Stomach smooth muscle (tissue), 2 donors: ENCODE measurements around the gene TK2.
"Not testable (repeated sequence)": the region's sequence is repeated elsewhere in the genome, so short reads cannot be mapped to it uniquely, and the experiment has no call there.

Experiments used
- H3K27ac ChIP-seq: one replicate; pipeline ENCODE4 v1.7.0; 2013; ENCODE audit warnings: mild to moderate bottlenecking, low read length, inconsistent platforms
- H3K27me3 ChIP-seq, 2 donors: one replicate each; pipeline ENCODE4 v1.7.0; 2013; ENCODE audit warnings: low read length in 2 of 2; ENCODE audit not compliant: insufficient read depth in 2 of 2, control insufficient read depth in 1 of 2
- H3K36me3 ChIP-seq, 2 donors: one replicate each; pipeline ENCODE4 v1.7.0; 2013; ENCODE audit warnings: low read length in 2 of 2; ENCODE audit not compliant: control insufficient read depth in 2 of 2, insufficient read depth in 2 of 2
- H3K4me1 ChIP-seq: one replicate; pipeline ENCODE4 v1.7.0; 2013; ENCODE audit warnings: low read length; ENCODE audit not compliant: control insufficient read depth, insufficient read depth
- H3K4me3 ChIP-seq, 2 donors: one replicate each; pipeline ENCODE4 v1.7.0; 2013; ENCODE audit warnings: low read length in 2 of 2
- H3K9ac ChIP-seq, 2 donors: one replicate each; pipeline ENCODE4 v1.7.0; 2013; ENCODE audit warnings: low read length in 2 of 2, mild to moderate bottlenecking in 1 of 2
- H3K9me3 ChIP-seq, 2 donors: one replicate each; pipeline ENCODE4 v1.7.0; 2013; ENCODE audit warnings: low read length in 2 of 2; ENCODE audit not compliant: control insufficient read depth in 2 of 2
- donor health status: healthy.
- donor health status: Pancreatic carcinoma.

TK2 gene

DNA sequence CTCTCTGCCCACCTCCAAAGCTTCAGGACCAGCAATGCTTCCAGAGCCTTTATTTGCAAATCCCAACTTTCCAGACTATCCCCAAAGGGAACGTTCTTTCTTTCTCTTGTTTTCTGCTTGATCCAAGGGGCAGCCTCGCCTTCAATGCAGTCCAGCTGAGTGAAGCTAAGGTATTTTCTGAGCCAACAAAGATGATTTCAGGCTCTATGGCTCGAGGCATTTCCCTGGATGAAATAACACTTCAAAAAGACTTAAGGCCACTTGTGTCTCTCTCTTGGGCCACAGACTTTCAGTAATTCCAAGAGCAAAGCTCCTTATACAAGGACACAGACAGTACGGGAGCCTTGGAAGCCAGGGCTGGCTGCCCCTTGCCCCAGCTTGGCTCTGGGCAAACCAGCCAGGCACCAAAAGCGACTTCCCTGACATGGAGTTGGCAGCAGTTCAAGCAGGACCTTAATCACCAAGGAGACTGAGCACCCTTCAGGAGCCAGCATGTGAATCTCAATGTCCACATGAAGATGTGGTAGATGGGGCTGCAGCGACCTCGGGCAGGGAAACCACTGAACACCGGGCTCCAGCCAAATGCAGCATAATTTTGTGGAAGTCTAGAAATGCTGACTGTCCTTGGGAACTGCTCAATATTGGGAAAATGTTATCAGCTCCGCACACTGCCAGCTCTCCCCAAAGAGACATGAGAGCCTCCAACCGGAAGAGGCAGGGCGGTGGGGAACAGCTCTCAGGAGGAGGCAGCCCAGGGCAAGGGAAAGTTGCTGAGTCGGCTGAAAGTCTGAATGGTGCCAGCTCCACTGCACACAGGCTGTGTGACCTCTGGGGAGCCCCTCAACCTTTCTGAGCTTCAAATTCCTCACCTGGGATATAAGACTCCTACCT lies 39.0 kb downstream of the TK2 start:
- Histone ChIP-seq H3K4me1 (peaks cover 29% of the 10 kb centered on the region), H3K9me3 (no peaks in the 10 kb centered on the region), H3K9ac (no peak overlapping the region), H3K27ac (peak overlapping the region; percentile 18), H3K4me3 (no peak overlapping the region), H3K36me3 (peaks cover 16 to 23% of the 10 kb centered on the region in 2 donors), H3K27me3 (no peaks in the 10 kb centered on the region)

DNA sequence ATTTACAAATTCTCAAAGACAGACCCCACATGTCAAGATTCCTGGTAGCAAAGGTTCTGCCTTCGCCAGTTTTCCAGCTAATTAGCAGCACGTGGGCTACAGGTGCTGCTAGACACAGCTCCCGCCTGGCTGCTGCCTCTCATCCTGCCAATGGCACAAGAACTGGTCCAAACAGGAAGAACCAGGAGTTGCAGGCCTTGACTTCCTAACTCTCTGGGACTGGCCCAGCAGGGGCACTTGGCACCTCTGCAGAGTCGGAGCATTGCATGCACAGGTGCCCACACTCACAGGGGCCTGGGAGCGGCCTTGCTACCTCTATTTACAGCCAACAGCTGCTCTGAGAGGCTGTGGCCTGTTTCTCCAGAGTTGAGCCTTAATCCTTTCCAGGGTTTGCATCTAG lies 39.6 kb downstream of the TK2 start:
- Histone ChIP-seq H3K27me3 (no peaks in the 10 kb centered on the region), H3K4me3 (no peak overlapping the region), H3K9ac (no peak overlapping the region), H3K27ac (no peak overlapping the region), H3K36me3 (peaks cover 13 to 18% of the 10 kb centered on the region in 2 donors), H3K4me1 (peaks cover 23% of the 10 kb centered on the region), H3K9me3 (no peaks in the 10 kb centered on the region)

DNA sequence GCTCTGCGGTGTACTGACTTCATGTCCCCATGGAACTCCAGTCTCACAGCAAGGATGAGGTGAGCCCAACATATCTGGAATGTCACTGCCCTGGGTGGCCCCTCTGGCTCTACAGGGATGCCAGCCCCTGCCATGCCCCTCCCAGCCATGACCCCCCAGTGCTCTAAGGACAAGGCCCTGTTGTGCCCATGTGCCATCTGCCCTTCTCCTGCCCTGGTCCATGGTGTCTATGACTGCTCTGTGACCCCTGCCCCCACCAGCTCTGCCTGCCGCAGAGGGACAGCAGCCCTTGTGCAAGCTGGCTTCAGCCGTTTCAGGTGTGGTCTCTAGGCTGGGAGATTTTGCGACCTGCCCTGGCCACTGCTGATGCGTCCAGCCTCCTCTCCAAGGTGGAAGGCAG lies 40.3 kb downstream of the TK2 start:
- Histone ChIP-seq H3K4me3 (no peak overlapping the region), H3K27ac (no peak overlapping the region), H3K27me3 (no peaks in the 10 kb centered on the region), H3K9me3 (no peaks in the 10 kb centered on the region), H3K9ac (no peak overlapping the region), H3K4me1 (peaks cover 23% of the 10 kb centered on the region), H3K36me3 (peaks cover 12 to 16% of the 10 kb centered on the region in 2 donors)

DNA sequence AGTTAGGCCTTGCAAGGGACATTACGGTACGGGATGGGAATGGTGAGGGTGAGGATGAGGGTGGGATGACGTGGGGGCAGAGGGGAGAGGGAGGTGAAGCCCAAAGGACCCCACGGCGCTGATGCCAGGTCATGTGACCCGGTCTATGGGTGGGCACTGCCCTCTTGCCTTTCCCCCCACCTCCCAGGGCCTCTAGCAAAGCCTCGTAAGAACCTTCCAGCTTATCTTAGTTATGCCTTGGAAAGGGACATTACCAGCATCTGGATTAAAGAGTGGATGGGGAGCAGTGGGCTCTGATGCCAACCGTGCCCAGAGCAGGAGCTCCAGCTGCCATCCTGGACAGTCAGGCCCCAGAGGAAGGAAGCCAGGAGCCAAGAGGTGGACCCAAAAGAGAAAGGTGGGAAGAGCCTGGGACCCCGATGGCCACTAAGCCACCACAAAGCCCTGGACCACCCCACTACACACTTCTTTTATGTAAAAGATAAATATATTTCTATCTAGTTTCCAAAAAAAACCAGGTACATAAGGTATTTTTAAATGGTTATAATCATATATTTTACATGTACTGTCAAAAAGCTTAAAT lies 40.9 kb downstream of the TK2 start:
- Histone ChIP-seq H3K27ac (no peak overlapping the region), H3K27me3 (no peaks in the 10 kb centered on the region), H3K9me3 (no peaks in the 10 kb centered on the region), H3K36me3 (peaks cover 12 to 16% of the 10 kb centered on the region in 2 donors), H3K9ac (no peak overlapping the region), H3K4me3 (no peak overlapping the region), H3K4me1 (peaks cover 23% of the 10 kb centered on the region)

DNA sequence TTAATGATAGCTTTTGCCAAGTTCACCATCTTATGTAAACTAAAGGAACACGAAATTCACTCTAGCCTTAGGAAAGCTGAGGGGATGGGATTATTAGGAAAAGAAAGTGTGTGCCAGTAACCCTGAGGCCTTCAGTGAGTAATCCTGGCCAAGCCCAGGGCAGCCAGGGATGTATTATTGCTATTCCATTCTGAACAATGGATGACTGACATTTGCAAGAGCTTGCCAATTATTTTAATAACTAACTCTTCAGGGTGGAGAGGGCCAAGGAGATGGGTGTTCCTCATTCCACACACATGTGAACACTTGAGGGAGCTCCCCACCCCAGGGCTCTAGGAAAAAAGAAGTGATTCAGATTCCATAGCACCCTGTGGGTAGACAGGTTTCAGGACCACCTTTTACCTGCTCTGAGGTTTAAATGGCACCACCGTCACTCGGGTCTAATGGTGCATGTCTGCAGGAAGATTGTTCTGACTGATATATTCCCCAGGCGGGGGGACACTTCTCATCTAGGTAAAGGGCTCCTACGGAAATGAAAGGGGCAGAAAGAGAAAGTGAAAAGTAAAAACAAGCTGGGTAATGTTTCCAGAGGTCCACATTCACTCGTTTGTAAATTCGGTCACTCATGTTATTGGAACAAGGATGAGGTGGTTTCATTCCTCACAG lies 41.5 kb downstream of the TK2 start:
- peaks cover 23% of the 10 kb centered on the region for H3K4me1 ChIP-seq
- H3K9me3 ChIP-seq = no peaks in the 10 kb centered on the region
- H3K27me3 ChIP-seq = no peaks in the 10 kb centered on the region
- no peak overlapping the region for H3K9ac ChIP-seq
- no peak overlapping the region for H3K4me3 ChIP-seq
- H3K27ac ChIP-seq = no peak overlapping the region
- peaks cover 8 to 14% of the 10 kb centered on the region in 2 donors for H3K36me3 ChIP-seq

DNA sequence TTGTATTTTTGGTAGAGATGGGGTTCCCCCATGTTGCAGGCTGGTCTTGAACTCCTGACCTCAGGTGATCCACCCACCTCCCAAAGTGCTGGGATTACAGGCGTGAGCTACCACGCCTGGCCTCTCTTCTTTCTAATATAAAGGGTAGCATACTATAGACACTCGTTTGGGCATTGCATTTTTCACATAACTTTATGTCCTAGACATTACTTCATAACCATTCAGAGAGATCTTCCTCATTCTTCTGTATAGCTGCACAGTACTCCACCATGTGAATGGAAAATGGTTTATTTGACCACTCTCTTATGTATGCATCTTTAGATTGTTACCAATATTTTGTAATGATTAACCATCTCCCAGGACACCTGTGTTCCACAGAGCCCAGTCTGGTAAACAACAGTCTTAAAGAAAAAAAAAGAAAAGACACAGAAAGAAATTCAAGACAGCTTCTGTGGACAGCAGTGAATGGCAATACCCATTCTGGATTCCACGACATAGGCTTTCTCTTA lies 42.1 kb downstream of the TK2 start:
- no peak overlapping the region for H3K4me3 ChIP-seq
- H3K27me3 ChIP-seq = no peaks in the 10 kb centered on the region

DNA sequence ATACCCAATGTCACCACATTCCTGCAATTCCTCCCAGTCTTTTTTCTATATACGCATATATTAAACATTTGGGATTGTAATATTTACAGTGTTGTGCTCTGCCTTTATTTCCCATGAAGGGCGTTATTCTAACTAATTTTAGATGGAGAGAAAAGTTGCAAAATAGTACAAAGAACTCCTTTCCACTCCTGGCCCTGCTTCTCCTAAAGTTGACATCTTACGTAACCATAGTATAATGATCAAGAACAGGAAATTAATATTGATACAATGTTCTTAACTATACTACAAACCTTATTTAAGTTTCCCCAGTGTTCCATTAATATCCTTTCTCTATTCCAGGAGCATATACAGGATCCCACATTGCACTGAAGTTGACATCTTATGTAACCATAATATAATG lies 46.3 kb downstream of the TK2 start:
- no peaks in the 10 kb centered on the region for H3K36me3 ChIP-seq
- H3K4me1 ChIP-seq = peaks cover 3% of the 10 kb centered on the region
- H3K9me3 ChIP-seq = no peaks in the 10 kb centered on the region
- H3K27ac ChIP-seq = no peak overlapping the region
- H3K27me3 ChIP-seq = no peaks in the 10 kb centered on the region
- H3K9ac ChIP-seq = no peak overlapping the region
- H3K4me3 ChIP-seq = no peak overlapping the region

More for the DNA sequence above, 42.1 kb downstream of the TK2 start:
- no peaks in the 10 kb centered on the region for H3K9me3 ChIP-seq
- H3K4me1 ChIP-seq = peaks cover 22% of the 10 kb centered on the region
- H3K36me3 ChIP-seq = peaks cover 4 to 8% of the 10 kb centered on the region in 2 donors
- no peak overlapping the region for H3K27ac ChIP-seq
- H3K9ac ChIP-seq = no peak overlapping the region

DNA sequence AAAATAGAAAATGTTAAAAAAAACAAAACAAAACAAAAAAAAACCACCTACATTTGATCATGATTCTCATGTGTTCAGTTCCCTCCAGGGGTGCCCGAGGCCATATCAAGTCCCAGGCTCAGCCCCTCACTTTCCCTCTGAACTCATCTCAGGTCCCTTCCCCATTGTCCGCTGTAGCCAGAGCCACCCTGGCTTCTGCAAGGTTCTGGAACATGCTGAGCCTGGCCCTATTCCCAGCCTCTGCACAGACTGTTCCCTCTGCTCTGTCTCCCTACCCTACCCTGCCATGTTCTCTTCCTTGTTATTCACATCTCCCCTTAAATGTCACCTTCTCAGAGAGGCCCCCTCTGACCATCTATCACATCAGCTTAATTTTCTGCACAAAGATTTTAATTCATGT lies 46.9 kb downstream of the TK2 start:
- Histone ChIP-seq H3K9me3 (no peaks in the 10 kb centered on the region), H3K36me3 (no peaks in the 10 kb centered on the region), H3K4me1 (peaks cover 3% of the 10 kb centered on the region), H3K4me3 (no peak overlapping the region), H3K27ac (no peak overlapping the region), H3K27me3 (no peaks in the 10 kb centered on the region), H3K9ac (no peak overlapping the region)

DNA sequence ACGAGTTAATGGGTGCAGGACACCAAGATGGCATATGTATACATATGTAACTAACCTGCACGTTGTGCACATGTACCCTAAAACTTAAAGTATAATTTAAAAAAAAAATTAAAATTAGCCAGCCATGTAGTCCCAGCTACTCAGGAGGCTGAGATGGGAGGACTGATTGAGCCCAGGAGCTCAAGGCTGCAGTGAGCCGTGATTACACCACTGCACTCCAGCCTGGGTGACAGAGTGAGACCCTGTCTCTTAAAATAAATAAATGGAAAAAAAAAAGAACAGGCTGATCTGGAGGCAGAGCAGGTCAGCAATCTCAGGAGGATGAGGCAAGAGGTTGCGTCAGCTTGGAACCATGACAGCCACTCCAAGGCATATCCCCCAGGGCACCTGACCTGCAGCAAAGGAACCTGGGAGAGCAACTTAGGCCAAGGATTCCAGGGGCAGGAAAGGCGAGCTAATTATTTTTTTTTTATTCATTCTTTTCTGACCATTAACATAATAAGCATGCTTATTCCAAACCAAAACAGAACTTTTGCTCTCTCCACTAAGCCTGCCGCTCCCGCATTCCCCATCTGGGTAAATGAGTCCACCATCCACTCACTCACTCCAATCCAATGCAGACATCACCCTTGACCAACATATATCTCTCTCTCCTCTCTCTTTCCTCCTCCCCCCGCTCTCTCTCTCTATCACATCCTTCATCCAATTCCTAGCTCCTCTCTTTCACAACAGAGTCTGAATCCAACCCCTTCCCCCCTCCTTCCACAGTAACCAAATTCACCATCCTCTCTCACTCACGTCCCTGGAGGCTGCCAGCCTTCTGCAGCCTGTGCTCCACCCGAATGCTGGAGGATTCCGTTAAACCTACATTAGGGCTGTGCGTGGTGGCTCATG lies 47.7 kb downstream of the TK2 start:
- no peaks in the 10 kb centered on the region for H3K9me3 ChIP-seq

DNA sequence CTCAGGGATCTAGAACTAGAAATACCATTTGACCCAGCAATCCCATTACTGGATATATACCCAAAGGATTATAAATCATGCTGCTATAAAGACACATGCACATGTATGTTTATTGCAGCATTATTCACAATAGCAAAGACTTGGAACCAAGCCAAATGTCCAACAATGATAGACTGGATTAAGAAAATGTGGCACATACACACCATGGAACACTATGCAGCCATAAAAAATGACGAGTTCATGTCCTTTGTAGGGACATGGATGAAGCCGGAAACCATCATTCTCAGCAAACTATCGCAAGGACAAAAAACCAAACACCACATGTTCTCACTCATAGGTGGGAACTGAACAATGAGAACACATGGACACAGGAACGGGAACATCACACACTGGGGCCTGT lies 48.4 kb downstream of the TK2 start:
- H3K9me3 ChIP-seq, H3K4me1 ChIP-seq, H3K36me3 ChIP-seq, H3K27me3 ChIP-seq, H3K9ac ChIP-seq, H3K27ac ChIP-seq, H3K4me3 ChIP-seq: not testable (repeated sequence)

More for the DNA sequence above, 47.7 kb downstream of the TK2 start:
- peaks cover 3% of the 10 kb centered on the region for H3K4me1 ChIP-seq
- H3K36me3 ChIP-seq = no peaks in the 10 kb centered on the region
- H3K27ac ChIP-seq = no peak overlapping the region
- H3K4me3 ChIP-seq = no peak overlapping the region
- H3K27me3 ChIP-seq = no peaks in the 10 kb centered on the region
- H3K9ac ChIP-seq = no peak overlapping the region
